RWPE1 (cell line): ENCODE data around the gene CPOX.

Experiments
- CTCF ChIA-PET: fragments of 350-600 bp; sonication (Branson Sonifier 250); formaldehyde crosslinking; extraction: SDS; loops from one replicate; lab custom pipeline; 2021; lab: Yijun Ruan, JAX
- POLR2A ChIA-PET: fragments of 400-600 bp; formaldehyde crosslinking; extraction: SDS; loops from one replicate; lab custom pipeline; 2020; ENCODE audit warnings: antibody characterized with exemption; ENCODE audit not compliant: low non-redundant PET; lab: Yijun Ruan, JAX
- DNase-seq: peaks from one replicate; pipeline ENCODE4 v3.0.0; 2012; ENCODE audit warnings: low spot score
- H3K27ac ChIP-seq: fragments of 450-650 bp; 2 replicates; pipeline ENCODE4 v1.5.1; 2017
- TF ChIP-seq, protein P1 (sequence below): fragments of 450-650 bp; conservative IDR thresholded peaks from 2 replicates; pipeline ENCODE4 v1.5.1; 2017; ENCODE audit warnings: low read depth, mild to moderate bottlenecking

CPOX gene

DNA sequence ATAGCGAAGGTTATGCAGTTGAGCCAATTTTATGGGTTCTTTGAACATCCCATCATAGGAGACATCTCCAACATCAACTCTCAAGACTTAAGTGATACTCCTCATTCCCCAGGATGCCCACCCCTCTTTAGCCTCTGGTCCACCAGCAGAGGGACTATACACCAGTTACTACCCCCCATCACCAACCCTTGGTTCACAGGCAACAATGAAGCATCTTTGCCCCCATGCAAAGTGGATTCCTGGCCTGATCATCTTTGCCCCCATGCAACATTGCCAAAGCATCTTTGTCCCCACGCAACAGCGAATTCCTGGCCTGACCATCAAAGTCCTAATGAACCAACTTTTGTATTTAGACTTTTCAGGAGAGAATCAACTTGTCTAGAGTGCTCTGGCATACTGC lies 42.6 kb downstream of the CPOX start:
- H3K27ac ChIP-seq: no peak overlapping the region
- TF ChIP-seq, protein P1, sequence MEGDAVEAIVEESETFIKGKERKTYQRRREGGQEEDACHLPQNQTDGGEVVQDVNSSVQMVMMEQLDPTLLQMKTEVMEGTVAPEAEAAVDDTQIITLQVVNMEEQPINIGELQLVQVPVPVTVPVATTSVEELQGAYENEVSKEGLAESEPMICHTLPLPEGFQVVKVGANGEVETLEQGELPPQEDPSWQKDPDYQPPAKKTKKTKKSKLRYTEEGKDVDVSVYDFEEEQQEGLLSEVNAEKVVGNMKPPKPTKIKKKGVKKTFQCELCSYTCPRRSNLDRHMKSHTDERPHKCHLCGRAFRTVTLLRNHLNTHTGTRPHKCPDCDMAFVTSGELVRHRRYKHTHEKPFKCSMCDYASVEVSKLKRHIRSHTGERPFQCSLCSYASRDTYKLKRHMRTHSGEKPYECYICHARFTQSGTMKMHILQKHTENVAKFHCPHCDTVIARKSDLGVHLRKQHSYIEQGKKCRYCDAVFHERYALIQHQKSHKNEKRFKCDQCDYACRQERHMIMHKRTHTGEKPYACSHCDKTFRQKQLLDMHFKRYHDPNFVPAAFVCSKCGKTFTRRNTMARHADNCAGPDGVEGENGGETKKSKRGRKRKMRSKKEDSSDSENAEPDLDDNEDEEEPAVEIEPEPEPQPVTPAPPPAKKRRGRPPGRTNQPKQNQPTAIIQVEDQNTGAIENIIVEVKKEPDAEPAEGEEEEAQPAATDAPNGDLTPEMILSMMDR: no peak
- DNase-seq: no peak
- ChIA-PET POLR2A (no interaction called here), CTCF (no interaction called here)

DNA sequence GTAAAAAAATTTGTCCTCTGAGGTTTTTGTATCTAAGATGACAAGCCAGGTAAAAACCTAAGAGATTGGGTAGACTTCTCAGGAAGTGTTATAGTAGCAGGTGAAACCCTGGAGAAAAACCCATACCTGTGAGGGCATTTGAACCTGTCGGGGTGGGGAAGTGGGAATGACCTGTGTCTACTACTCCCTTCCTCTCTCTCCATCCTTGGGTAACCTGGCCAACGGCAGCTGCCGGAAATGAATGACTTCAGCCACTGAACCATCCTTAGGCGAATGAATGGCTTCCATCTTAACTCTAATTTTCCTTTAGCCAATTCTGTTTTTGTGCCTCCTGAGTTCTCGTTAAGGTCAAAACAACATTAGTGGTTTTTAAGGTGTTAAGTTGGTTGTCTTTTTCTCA lies 44.9 kb downstream of the CPOX start:
- ChIA-PET POLR2A (no interaction called here), CTCF (no interaction called here)
- H3K27ac ChIP-seq: no peak overlapping the region
- DNase-seq: no peak
- TF ChIP-seq, protein P1: no peak

DNA sequence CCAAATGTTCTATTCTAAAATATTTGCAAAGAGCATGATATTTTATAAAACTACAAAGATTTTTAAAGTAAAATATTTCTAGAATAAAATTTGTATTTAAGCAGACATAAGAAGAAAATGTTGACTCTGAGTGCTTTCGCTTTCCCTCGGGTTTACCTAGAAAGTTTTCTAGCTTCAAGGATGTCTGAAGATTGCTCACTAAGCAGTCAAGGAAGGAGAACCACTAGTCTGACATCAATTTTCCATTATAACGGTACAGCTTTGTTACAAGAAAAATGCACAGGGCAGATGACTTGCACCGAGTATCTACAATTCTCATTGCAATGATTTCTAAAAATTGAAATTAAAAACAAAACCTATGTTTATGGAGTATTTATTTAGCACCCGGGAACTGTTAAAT lies 47.5 kb downstream of the CPOX start:
- TF ChIP-seq, protein P1: no peak
- DNase-seq: no peak
- no peak overlapping the region for H3K27ac ChIP-seq
- POLR2A ChIA-PET: no interaction called here
- CTCF ChIA-PET: interaction anchor here (1.1 kb wide), 1 partner anchor 506 kb away, joined by 3 read pairs; no protein-coding TSS in a partner anchor

DNA sequence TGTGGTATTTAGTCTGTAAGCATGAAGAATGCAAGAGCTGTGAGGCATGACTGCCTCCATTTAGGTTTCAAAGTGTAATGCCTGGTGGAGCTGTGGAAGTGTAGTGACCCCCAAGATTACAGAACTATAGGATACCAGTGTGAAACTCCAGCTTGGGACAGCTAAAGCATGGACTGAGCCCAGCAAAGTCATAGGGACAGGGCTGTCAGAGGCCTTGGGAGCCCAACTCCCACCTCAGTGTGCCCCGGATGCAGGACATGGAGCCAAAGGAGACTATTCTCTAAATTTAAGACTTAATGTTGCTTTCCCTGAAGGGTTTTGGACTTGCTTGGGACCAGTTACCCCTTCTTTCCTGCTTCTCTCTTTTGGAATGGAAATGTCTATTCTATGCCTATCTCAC lies 50.8 kb downstream of the CPOX start:
- ChIA-PET CTCF (no interaction called here), POLR2A (no interaction called here)
- H3K27ac ChIP-seq: no peak overlapping the region
- TF ChIP-seq, protein P1: no peak
- no peak for DNase-seq

DNA sequence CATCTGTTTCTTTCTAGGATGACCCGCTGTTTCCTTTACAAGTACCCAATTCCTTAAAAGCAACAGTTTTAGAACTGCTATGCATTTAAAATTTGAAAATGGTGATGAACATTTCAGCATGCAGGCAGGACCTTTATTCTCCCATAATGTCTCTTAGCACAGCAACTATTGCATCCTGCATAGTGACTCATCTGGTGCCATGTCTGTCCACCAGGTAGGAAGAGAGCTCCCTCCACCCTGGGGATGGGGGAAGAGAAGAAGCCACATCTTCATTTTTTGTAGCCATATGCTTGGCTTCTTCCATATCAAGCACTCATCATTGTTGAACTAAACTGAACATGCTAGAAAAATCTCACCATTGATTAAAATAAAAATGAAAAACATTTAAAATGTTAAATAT lies 51.7 kb downstream of the CPOX start:
- no peak overlapping the region for H3K27ac ChIP-seq
- ChIA-PET CTCF (interaction anchor here (0.7 kb wide), 1 partner anchor 126 kb away, joined by 3 read pairs; no protein-coding TSS in a partner anchor), POLR2A (no interaction called here)
- TF ChIP-seq, protein P1: no peak
- DNase-seq: no peak

DNA sequence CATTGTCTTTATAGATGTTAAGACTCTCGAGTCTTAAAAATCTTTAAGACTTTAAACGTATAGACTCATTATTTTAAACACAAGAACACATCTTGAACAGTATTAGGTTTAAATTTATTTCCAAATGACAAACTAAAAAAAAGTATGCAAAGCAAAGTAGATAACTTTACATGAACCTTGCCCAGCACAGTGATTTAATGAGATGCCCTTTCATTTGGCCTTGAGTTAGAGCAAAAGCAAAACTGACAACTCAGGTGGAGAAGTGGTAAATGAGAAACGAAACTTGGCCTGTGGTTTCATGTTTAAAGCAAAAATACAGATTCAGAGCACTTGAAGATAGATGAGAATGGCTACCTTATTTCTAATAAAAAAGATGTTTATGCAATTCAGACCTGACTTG lies 53.1 kb downstream of the CPOX start:
- no peak overlapping the region for H3K27ac ChIP-seq
- CTCF ChIA-PET: no interaction called here
- POLR2A ChIA-PET: no interaction called here
- DNase-seq: no peak
- TF ChIP-seq, protein P1: no peak
